ENCODE data around the gene MYO7B.

GRCh38 chr2:127664895-127665225, 129.4 kb downstream of the MYO7B start:
- TF ChIP-seq, protein P1, sequence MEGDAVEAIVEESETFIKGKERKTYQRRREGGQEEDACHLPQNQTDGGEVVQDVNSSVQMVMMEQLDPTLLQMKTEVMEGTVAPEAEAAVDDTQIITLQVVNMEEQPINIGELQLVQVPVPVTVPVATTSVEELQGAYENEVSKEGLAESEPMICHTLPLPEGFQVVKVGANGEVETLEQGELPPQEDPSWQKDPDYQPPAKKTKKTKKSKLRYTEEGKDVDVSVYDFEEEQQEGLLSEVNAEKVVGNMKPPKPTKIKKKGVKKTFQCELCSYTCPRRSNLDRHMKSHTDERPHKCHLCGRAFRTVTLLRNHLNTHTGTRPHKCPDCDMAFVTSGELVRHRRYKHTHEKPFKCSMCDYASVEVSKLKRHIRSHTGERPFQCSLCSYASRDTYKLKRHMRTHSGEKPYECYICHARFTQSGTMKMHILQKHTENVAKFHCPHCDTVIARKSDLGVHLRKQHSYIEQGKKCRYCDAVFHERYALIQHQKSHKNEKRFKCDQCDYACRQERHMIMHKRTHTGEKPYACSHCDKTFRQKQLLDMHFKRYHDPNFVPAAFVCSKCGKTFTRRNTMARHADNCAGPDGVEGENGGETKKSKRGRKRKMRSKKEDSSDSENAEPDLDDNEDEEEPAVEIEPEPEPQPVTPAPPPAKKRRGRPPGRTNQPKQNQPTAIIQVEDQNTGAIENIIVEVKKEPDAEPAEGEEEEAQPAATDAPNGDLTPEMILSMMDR (IDR thresholded peaks at IDR 0.05), result no peak
- TF ChIP-seq POLR2A (IDR thresholded peaks at IDR 0.05), result no peak

Data from upper lobe of left lung (tissue), 4 donors.